GM13977 (cell line): ENCODE results near the gene ZDHHC21.
A peak's percentile ranks its signal among the peaks of the same experiment; 100 is the strongest.

ENCODE experiments used
- DNase-seq: peaks from one replicate; pipeline ENCODE4 v3.0.0; 2012; ENCODE audit warnings: low spot score
- in situ Hi-C: fragments of 300-500 bp; cut with MboI; formaldehyde crosslinking; loops from one replicate; pipeline ENCODE4 v1.12.0; 2022; ENCODE audit warnings: low sequenced_read_pairs, low pct_unique_long_range_greater_than_20kb, mixed read lengths, inconsistent platforms; ENCODE audit not compliant: unreplicated experiment
- TF ChIP-seq, protein P1 (sequence below): IDR thresholded peaks from 2 replicates; pipeline ENCODE4 v1.5.1; 2012; ENCODE audit warnings: mild to moderate bottlenecking, control low read depth; ENCODE audit not compliant: insufficient read depth; ENCODE audit errors: extremely low read depth, missing control alignments

ZDHHC21 gene

DNA sequence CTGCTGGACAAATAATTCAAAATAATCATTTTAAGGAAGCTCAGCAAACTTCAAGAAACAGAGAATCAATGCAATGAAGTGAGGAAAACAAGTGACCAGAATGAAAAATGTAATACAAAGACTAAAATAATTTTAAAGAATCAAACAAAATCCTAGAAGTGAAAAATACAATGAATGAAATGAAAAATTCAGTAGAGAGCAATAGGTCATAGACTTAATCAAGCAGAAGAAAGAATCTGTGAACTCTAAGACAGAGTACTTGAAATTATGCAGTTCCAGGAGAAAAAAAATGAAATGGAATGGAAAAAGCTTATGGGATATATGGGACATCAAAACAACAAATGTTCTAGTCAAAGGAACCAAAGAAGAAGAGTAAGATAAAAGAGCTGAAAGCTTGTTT, 11.8 kb upstream of the ZDHHC21 start:
- in situ Hi-C loops, result no loop called here
- no peak for DNase-seq
- TF ChIP-seq, protein P1, sequence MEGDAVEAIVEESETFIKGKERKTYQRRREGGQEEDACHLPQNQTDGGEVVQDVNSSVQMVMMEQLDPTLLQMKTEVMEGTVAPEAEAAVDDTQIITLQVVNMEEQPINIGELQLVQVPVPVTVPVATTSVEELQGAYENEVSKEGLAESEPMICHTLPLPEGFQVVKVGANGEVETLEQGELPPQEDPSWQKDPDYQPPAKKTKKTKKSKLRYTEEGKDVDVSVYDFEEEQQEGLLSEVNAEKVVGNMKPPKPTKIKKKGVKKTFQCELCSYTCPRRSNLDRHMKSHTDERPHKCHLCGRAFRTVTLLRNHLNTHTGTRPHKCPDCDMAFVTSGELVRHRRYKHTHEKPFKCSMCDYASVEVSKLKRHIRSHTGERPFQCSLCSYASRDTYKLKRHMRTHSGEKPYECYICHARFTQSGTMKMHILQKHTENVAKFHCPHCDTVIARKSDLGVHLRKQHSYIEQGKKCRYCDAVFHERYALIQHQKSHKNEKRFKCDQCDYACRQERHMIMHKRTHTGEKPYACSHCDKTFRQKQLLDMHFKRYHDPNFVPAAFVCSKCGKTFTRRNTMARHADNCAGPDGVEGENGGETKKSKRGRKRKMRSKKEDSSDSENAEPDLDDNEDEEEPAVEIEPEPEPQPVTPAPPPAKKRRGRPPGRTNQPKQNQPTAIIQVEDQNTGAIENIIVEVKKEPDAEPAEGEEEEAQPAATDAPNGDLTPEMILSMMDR, result no peak

DNA sequence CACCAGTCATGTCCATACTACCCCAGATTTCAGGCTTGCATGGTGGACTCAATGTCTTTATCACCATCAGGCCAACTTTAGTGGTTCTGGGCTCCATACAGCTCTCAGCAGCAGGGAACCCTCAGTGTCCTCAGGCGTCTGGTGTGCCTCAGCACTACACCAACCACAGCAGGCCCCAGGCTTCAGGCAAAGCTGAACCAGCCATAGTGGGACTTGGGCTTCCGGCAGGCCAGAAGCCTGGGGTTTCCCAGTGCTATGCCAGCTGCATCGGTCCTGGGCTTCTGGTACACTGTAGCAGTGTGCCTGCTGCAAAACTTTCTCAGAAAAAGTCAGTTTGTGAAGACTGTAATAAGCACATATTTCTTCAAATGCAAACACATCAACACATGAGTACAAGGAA, 11.0 kb upstream of the ZDHHC21 start:
- TF ChIP-seq, protein P1, result no peak
- DNase-seq, result no peak
- in situ Hi-C loops, result no loop called here

DNA sequence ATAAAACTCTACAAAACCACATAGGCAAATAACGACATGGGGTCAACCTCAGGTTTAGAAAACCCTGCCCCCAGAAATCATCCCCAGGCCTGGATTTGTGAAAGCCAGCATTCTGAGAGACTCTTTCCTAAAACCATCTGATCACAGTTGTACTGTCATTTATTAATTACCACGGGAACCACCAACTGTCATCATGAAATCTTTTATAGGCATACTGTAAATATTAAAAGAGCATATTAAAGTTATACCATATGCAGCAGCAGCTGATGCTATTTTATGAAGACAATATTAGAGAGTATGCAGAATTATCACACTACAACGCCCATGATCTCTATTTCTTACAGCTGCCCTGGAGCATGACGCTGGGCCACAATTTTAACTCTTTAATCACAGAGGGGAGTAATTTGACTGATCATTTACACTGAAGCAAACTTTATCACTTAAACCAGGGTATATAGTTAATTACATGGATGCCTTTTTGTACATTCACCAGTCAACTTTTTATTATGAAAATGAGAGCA, 9.0 kb upstream of the ZDHHC21 start:
- in situ Hi-C loops, result no loop called here
- no peak for DNase-seq
- TF ChIP-seq, protein P1, result no peak

- TF ChIP-seq, protein P1, result no peak
- DNase-seq, result peak; percentile 54
- in situ Hi-C loops, result no loop called here
Observed at GRCh38 chr9:14692470-14693250, 572 bp downstream of the ZDHHC21 start.

DNA sequence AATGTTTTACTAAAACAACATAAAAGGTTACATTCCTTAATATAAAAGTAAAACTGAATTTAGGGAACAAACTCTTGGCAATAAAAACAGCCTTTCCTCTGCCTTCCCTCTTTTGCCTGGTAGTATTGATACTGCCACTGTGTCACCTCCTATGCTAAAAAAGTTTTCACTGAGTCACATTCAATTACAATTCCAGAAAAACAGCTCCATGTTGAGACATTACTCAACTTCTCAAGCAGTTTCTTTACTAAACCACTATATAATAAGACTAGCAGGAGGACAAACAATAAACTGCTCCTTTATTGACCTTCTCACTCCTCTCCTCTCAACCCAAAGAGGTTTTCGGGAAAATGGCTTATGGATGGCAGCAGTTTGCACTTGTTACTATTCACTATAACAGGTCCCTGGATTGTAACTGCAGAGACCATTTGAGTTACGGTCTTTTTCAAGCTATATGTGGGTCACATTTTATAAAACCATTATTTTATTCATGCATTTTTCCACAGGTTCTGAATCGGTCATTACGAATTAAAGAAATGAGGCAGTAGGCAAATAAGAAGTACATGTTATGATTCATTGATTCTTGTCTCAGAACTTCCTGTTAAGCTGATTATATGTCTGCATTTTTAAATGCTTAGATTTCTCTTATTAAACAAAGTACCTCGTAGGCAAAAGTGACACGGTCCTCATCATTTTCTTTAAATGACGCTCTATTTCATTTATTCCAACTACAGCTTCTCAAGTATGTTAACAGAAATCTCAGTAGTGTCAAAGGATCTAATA, 2.1 kb downstream of the ZDHHC21 start:
- TF ChIP-seq, protein P1, result no peak
- DNase-seq, result no peak
- in situ Hi-C loops, result no loop called here

DNA sequence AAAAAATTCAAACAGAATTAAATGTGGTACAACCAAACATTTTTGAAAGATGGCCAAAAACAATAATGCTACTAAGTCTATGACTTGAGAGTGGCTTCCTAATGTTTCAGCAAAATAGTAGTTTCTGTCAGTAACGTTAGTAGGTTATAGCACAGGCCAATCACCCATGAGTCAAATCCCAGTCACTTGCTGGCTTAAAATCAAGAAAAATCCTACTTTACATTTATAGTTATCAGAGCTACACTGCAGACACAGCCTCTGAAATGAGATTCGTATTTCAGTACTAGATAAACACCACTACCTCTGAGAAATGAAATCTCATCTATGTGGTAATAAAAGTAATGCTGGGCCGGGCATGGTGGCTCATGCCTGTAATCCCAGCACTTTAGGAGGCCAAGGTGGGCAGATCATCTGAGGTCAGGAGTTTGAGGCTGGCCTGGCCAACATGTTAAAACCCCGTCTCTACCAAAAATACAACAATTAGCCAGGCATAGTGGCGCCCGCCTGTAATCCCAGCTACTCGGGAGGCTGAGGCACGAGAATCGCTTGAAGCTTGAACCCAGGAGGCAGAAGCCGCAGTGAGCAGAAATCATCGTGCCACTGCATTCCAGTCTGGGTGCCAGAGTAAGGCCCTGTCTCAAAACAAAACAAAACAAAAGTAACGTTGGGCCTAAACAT, 6.1 kb downstream of the ZDHHC21 start:
- DNase-seq, result no peak

More for the DNA sequence above, 6.1 kb downstream of the ZDHHC21 start:
- in situ Hi-C loops, result no loop called here
- TF ChIP-seq, protein P1, result no peak
